Dedifferentiated amniotic fluid mesenchymal stem cell (primary cell): ENCODE measurements around the gene PTPRN2.

Experiments used
- DNase-seq: peaks from one replicate; pipeline ENCODE4 v3.0.0-alpha.2; 2016; ENCODE audit errors: extremely low spot score

Gene PTPRN2

DNA sequence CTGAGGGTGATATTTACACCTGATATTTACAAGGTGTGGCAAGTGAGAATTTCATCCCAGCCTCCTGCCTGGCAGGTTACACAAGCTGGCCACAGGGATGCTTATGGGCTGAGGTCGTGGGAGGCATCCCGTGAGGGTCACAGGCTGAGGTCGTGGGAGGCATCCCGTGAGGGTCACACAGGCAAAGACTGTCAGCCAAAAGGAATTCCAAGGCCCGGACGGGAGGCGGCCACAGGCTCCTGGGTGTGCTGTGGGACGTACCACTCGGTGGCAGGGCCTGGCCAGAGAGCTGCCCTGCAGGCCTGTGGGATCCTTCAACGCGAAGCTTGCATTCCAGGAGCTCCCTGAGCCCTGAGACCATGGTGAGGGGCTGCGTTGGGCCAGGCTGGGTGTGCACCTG lies 790.3 kb downstream of the PTPRN2 start:
- DNase-seq = no peak

DNA sequence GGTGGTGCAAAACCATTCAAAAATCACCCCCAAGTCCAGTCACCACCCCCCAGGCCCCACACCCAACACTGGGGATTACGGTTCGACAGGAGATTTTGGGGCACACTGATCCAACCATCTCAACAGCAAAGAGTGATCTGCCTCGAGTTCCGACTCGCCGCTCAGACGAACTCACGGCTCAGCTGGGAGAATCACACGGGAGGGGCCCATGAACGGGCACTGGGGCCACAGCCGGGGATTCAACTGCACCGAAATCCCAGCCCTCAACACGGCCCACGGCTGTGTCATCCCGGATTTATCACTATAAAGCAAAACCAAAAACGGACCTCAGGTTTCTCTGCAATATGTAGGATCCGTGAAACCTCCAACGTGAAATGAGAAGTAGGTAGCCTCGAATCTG lies 790.8 kb downstream of the PTPRN2 start:
- DNase-seq = no peak

DNA sequence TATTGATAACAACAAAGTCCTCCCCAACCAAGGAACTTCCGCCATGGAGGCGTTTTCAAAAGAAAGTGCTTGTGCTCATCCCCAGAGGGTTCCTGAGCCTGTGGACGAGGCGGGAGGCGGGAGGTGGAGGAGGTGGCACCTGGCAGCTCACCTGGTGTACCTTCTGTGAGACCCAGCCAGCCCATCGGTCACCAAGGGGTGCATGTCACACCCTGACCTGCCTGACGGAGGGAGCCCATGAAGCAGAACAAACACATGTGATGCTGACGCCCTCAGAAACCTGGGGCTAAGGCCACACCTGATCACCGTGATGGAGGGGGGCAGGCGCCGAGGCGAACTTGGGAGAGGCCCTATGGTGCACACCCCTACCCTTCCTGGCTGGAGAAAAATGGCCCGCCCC lies 792.0 kb downstream of the PTPRN2 start:
- DNase-seq = no peak

DNA sequence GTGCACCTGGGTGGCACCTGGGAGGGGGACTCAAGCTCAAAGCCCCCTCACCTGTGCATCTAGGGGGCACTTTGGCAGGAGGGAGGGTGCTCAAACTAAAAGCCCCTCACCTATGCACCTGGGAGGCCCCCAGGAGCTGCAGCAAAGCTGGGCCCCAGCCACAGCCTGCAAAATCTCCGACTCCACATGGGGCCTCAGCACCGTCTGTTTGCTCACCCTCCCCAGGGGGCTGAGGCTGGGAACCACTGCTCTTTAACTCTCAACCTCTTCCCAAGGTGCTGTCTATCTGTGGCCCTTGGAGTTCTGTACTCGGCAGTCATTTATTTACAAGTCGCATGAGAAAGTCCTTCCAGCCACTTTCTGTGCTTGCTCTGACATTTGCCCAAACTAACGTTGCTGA lies 792.4 kb downstream of the PTPRN2 start:
- DNase-seq = no peak

DNA sequence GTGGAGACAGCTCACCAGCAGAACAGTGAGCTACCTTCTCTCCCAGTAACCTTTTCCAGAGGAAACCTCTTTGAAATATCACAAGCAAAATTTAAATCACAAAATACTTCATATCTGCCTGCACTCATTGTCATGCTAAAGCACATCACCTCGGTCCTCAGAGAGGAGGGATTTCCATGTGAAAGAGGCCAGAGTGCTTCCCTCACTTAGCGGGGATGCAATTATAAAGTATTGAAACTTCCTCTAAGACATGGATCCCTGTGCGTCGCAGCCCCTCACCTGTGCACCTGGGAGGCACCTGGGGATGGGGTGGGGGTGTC lies 792.9 kb downstream of the PTPRN2 start:
- DNase-seq = no peak

DNA sequence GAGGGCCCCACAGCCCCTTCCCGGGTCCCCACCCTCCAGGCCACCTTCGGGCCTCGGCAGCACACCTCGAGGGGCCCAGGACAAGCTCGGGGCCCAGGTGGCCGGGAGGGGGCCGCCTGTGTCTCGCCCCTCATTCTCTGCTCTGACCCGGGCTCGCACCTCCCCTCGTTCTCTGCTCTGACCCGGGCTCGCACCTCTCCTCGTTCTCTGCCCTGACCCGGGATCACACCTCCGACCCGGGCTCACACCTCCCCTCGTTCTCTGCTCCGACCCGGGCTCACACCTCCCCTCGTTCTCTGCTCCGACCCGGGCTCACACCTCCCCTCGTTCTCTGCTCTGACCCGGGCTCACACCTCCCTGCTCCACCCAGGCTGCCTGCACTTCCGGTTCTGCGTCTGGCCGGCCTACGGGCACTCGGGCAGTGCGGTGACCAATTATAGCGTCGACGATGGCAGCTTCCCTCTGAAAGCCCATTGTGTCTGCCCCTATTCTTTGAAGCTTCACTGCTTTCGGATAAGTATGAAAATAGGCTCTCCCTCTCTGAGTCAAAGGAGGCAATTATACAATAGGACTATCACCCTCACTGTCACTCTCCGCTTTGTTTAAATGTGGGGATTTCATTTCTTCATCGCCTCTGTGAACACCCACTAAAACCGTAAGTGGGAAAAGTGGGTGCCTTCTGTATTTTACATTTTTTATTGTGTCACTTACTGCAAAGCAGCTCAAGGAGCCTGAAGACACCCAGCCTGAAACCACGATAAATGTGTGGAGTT lies 793.5 kb downstream of the PTPRN2 start:
- DNase-seq = no peak

DNA sequence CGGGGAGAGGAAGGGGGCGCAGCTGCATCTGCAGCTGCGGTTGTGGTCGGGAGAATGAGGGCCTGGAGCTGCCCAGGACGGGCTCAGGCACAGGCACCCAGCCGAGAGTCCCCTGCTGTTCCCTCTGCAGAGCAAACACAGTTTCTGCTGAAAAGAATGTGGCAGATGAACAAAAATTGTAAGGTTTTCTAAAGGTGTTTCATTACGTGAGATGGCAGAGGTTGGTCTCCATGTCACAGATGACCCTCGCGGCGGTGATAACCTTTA lies 794.6 kb downstream of the PTPRN2 start:
- no peak for DNase-seq

DNA sequence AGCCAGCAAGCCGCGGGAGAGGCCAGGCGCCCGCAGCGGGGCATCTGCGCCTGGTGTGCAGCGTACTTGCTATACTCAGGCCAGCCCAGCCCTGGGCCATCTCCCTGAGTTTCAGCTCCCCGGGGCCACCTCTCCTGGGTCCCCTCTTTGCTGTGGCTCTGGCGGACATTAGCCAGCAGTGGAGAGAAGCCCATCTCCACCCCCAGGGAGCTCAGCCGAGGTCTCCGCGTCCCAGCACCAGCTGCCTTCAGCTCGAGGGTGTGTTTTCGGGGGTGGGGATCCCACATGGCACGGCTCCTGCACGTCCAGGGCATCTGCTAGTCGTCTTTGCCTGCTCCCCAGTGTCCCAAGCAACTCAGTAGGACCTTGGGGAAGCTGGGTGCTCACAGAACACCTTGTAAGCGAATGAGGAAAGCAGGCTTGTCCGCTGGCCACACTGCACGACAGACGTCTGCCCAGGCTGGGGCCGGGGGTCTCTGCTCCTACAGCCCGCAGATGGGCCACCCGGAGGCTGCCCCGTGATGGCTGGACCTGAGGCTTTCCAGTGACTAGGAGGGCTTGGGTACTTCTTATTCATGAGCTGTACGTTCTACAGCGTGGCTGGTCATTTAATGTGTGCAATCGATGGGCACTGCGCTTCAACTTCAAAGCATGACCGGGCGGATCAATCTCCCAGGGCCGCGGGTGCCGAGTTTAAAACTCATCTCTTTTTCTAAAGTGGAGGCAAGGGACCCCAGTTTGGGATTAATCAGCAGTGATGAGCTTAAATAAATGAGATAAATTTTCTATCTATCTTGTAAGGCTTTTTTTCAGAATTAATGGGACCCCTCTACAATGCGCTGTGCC lies 795.2 kb downstream of the PTPRN2 start:
- DNase-seq = no peak

DNA sequence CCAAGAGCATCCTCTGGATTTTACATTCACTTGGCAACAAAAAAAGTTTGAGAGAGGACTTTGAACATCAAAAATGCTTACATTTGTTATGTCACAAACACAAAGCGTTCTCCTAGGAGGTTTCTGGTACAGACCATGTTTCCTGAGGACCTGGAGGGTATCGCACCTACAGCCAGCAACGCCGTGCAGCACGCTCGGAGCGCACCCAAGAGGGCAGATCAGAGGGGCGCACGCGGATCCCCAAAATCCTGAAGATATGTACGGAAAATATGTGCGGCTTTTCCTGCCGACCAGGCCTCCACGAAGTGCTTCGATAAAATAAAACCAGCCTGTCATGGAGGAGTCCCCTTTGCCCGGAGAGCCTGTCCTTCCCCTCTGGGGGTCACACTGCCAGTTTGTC lies 796.0 kb downstream of the PTPRN2 start:
- no peak for DNase-seq

DNA sequence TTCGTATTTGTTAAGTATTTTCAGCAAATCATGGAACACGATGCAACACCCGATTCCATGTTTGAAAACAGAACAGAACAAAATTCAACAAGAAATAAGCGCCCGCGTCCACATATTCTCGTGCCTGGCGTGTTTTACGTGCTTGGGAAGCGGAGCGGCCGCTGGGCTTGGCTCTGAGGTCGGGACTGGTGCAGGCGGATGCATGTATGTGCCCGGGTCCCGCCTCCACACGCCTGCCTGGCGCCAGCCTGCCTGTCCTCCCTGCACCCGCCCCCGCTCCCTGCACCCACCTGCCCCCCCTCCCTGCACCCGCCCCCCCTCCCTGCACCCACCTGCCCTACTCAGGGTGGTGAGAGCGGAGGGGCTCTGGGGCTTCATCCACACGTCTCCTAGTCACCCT lies 796.4 kb downstream of the PTPRN2 start:
- DNase-seq = no peak

DNA sequence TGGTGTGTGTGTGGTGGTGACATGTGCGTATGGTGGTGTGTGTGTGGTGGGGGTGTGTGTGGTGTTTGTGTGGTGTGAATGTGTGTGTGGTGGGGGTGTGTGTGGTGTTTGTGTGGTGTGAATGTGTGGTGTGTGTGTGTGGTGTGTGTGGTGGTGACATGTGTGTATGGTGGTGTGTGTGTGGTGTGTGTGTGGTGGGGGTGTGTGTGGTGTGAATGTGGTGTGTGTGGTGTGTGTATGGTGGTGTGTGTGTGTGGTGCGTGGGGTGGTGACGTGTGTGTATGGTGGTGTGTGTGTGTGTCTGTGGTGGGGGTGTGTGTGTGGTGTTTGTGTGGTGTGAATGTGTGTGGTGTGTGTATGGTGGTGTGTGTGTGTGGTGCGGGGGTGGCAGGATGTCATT lies 797.7 kb downstream of the PTPRN2 start:
- DNase-seq = no peak

DNA sequence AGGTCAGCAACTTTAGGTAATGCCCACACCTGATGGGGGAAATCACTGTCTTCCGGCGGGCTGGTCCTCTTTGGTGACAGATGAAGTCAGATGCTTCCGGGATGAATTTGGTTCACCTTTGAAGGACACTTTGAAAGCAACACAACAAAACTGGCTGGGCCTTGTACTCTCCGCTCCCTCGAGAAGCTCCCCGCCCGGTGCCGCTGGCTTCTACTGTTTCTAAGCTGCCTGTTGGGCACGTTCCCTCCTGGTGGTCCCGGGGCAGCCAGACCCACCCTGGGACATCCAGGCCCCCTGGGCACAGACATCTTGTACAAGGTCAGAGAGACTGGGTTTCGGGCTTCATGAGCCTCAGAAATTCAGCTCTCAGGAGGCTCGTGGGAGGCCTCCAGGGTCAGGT lies 798.5 kb downstream of the PTPRN2 start:
- DNase-seq = no peak

DNA sequence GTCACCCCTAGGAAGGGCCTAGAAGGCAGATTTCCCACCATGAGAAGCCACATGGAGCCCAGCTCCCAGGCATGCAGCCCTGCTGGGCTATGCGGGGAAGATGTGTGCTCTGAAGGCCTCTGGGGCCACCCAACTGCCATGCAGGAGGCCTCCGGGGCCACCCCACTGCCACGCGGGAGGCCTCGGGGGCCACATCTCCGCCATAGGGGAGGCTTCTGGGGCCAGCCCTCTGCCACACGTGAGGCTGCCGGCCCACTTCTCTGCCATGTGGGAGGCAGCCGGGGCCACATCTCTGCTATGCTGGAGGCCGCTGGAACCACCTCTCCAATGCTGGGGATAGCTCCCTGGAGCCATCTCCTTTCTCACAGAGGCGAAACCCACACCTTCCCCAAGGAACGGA lies 799.0 kb downstream of the PTPRN2 start:
- DNase-seq = no peak

DNA sequence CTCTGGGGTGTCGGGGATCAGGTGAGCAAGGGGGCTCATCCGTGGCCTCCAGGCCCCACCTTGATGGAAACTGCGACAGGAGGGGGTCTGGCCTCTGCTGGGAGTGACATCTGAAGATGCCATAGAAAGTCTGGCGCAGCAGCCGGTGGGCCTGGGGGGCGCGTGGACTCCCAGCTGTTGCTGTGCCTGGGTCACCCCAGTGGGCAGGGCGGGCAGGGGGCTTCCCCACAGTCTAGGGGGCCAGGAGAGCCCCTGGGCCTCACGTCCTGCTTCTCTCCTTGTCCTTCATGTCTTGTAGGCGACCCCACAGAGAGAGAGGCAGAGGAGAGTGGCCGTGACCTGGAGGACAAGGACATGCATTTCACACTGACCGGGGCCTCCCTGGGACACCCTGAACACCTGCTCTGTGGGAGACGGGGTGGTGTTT lies 800.3 kb downstream of the PTPRN2 start:
- no peak for DNase-seq

DNA sequence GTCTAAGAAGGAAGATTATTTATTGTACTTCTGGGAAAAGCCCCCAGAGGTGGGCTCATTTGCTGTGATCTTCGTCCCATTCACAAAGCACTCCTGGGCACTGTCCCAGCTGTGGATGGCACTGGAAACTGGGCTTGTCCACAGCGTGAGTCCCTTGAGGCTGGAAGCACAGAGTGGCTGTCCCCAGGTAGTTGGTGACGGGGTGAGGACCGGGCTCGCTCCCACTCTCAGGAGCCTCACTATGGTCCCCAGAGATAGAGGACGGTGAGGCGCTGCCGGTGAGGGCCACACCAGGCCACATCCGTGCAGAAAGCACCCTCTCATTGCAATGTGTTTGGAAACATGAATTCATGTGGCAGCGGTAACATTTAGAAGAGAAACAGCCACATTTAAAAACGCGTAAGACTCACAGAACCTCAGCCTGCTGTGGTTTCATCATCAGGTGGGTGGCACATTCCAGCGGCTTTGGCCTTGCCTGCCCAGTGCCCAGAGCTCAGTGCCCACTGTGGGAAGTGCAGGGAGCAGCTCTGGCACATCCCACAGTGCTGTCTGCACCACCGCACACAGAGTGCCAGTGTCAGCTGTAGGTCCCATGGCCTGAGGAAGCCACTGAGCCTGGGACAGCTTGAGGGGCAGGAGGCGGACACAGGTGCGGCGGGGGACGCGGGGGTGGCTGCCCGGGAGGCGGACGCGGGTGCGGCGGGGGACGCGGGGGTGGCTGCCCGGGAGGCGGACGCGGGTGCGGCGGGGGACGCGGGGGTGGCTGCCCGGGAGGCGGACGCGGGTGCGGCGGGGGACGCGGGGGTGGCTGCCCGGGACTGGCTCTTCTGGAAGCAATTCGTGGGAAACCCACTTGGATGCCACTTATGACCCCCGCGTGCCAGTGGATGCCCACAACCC lies 801.0 kb downstream of the PTPRN2 start:
- DNase-seq = no peak

DNA sequence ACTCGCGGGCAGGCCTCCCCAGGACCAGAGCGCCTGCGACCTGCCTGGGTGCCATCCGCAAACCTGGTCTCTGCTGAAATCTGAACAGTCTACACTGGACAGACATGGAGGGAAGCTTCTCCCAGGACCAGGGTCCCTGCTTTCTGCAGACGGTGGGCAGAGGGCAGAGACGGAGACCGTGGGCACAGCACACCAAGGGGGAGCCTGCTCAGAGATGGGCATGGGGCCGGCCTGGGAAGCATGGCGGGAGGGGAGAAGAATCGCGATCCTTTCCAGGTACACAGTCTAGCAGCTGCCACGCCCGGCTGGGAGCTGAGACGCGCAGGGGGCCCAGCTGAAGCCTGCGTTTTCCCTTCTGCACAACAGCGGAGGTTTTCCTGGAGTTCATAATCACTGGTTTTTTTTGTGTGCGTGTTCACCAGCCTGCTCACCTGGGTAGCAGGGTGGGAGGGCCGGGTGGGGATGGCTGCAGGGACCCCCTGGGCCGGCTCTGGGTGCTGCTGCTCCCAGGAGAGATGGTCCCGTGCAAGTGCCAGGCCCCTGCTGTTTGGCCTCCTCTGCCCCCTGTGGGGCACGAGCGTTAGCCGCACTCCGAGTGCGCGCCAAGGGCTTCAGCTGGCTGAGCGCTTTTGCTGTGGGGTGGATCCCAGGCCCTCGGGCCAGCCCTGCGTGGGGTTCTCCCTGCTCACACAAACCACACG lies 802.0 kb downstream of the PTPRN2 start:
- no peak for DNase-seq

DNA sequence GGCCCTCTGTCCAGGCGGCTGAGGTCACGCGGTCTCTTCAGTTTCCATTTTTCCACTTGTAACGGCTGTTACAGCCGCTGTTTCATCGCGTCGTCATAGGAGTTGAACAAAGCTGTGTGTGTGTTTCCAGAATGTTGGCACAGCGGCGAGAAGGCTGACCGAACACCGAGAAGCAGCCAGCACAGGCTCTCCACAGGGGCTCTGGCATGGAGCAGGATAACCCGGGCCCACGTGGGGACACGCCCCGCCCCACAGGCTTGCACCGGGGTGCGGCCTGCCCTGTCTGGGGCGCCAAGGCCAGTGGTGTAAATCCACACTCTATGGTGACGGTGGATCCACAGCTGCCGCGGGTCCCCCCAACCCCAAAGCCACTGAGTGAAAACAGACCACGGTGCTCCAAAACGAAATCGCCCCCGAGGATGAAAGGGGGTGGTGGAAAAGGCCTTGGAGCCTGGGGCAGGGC lies 802.6 kb downstream of the PTPRN2 start:
- DNase-seq = no peak

DNA sequence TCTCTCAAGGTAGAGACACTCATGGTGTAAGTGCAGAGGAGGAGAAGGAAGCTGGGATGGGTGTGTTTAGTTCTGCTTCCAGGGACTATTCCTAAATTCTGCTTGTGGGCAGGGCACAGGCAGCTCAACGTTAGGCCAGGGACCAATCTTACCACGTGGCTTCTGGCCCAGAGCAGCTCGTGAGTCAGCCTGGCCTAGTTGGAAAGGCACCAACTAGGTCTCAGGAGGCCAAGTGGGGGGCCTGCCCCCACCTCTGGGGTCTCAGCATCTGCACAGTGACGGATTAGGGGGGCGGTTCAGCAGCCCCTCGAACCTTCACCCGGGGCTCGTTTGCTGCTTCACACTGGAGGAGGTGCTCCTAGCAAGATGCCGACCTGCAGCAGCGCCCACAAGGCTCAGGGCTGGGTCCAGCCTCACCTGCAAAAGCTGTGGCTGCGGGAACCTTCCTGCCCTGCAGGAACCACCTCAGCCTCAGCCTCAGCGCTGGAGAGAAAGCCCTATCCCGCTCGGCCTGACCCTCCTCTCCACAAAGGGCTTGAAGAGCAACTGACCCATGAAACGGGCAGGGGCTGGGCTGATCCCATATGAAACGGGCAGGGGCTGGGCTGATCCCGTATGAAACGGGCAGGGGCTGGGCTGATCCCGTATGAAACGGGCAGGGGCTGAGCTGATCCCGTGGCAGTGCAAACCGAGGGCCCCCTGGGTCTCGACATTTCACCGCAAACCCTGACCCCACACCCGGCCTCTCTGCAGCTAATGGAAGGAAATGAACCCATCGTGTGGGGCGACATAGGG lies 803.4 kb downstream of the PTPRN2 start:
- DNase-seq = no peak

DNA sequence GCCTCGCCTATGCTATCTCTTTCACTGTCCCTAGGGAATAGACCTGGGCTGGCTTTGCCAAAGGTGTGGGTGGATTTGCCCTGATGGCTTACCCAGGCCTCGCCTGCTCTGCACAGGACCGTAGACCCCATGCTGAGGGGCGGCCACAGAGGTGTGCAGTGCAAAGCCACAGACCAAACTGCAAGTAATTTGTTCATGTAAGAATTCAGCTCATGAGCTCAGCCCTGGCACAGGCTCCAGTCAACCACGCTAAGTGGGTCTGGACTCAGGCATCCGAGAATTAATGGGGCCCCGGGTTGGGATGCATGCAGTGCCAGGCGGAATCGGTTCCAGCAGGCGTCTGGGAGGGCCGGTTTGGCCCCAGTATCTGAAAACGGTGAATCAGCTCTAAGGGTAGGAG lies 805.6 kb downstream of the PTPRN2 start:
- no peak for DNase-seq

DNA sequence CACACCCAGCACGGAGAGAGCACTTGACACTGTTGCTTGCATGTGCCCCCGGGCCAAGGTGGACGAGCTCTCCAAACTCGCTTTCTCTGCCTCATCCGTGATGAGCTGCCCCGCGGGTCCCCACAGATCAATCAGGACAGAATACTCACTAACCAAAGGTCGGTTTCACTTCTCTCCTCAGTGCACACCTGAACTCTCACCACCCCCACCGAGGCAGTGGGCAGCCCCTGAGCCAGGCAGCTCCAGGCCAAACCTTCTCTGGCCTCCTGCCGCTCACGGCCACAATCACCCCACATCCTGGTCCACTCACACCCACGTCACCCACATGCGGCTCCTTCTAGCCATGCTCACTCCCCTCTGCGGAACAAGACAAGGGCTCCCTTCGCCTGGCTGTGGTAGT lies 806.9 kb downstream of the PTPRN2 start:
- no peak for DNase-seq

DNA sequence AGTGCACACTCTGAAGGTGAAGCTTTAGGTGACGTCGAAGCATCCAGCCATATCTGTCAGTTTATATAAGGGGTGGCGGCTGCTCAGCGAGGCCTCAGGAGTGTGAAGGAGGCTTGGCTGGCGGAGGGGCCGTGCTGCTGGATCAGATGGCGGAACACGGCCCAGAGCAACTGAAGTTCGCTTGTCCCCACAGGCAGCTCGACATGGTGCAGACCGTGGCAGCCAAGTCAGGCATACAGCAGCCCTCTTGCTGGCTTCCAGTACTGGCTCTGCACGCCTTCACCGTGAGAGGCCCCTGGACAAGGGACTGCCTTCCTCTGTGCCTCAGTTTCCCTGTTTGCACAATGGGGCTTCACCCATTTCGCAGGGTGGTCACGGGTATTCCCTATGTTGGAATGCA lies 807.3 kb downstream of the PTPRN2 start:
- DNase-seq = no peak
